ENCODE measurements around the gene APCDD1. TPM values are rescaled to one million over a fixed set of nuclear protein-coding genes. Genes with fewer than 3 reads are reported as not detected.

APCDD1 gene
- total and polyA plus RNA-seq, 2 of the 13 experiments (the other 11 are each of a cell fraction or from before 2014, with no cell fraction given), result 2.1 to 8.6 TPM

DNA sequence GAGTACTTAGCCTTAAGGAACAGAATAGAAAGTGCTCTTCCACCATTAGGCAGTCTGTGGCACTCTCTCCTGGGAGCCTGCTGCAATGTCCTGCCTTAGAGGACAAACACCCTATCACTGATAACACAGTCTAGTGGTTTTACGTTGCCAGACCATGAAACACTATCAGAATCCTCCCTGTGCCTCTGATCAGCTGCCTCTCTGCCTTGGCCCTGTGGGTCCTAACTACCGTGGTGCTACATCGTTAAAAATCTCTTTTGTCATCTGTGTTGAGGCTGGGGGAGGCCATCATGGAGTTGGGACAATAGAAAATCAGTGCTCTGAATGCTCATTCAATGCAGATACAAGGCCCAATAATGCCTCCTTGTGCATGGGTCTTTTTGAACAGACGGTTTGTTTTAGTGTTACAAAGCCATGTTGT lies 11.9 kb upstream of the APCDD1 start:
- ChIA-PET POLR2A (no interaction called here), CTCF (ENCODE audit: low intra/inter-chr PET ratio, low total read pairs) (no interaction called here)
- no peaks in the 10 kb centered on the region; the same call in 1 of the 2 replicates for H3K4me1 ChIP-seq (ENCODE audit: insufficient read depth, low read length)
- H3K27me3 ChIP-seq (ENCODE audit: control insufficient read depth in 1 of 2, insufficient read depth in 2 of 2, low read length in 2 of 2), result peaks cover 1 to 16% of the 10 kb centered on the region in 2 experiments; a peak in 3 of 5 replicates
- no peaks in the 10 kb centered on the region for H3K36me3 ChIP-seq (replicated peaks in 1 of 2; ENCODE audit: control insufficient read depth in 1 of 2, insufficient read depth in 2 of 2, low read length in 2 of 2)
- no peak overlapping the region for H3K4me2 ChIP-seq (ENCODE audit: low read depth, low read length)
- intact Hi-C loops (cut with micrococcal nuclease; ENCODE audit: unreplicated experiment), result no loop called here
- in situ Hi-C loops (cut with HindIII; ENCODE audit: extremely low pct_ligation_motif_present, low pct_unique_long_range_greater_than_20kb), result no loop called here
- no peak for DNase-seq (ENCODE audit: low spot score)
- BruUV-seq (replicated peaks), result no TSS peak
- H2AFZ ChIP-seq (ENCODE audit: low read length), result no peak overlapping the region
- H3K9ac ChIP-seq (ENCODE audit: insufficient read depth, low read depth, low read length), result no peak overlapping the region
- no peak overlapping the region for H3K4me3 ChIP-seq (replicated peaks in 1 of 3; ENCODE audit: insufficient read depth in 1 of 3, low read depth in 2 of 3, low read length in 3 of 3)
- no peak for FAIRE-seq
- ATAC-seq, result no peak
- WGBS (ENCODE audit: low lambda C conversion rate), result 25% methylated on average over 3 of the region's 4 CpGs
- H4K20me1 ChIP-seq (ENCODE audit: insufficient read depth, low read length), result no peaks in the 10 kb centered on the region
- no peaks in the 10 kb centered on the region for H3K9me3 ChIP-seq (ENCODE audit: low read length)
- no peak overlapping the region for H3K27ac ChIP-seq (ENCODE audit: extremely low read length, insufficient read depth, low read length)
- no peaks in the 10 kb centered on the region for H3K79me2 ChIP-seq (ENCODE audit: insufficient read depth, low read length)
- no peak for TF ChIP-seq ZNF883 (CRISPR knock-in tag; IDR thresholded peaks at IDR 0.05; ENCODE audit: not compliant biosample characterization)
- TF ChIP-seq, protein P1, sequence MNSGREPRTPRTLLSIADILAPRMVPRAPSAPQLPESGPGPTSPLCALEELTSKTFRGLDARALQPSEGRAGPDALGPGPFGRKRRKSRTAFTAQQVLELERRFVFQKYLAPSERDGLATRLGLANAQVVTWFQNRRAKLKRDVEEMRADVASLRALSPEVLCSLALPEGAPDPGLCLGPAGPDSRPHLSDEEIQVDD (CRISPR knock-in tag; IDR thresholded peaks at IDR 0.05; ENCODE audit: borderline replicate concordance), result no peak
- TF ChIP-seq, protein P2, sequence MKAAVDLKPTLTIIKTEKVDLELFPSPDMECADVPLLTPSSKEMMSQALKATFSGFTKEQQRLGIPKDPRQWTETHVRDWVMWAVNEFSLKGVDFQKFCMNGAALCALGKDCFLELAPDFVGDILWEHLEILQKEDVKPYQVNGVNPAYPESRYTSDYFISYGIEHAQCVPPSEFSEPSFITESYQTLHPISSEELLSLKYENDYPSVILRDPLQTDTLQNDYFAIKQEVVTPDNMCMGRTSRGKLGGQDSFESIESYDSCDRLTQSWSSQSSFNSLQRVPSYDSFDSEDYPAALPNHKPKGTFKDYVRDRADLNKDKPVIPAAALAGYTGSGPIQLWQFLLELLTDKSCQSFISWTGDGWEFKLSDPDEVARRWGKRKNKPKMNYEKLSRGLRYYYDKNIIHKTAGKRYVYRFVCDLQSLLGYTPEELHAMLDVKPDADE (CRISPR knock-in tag; IDR thresholded peaks at IDR 0.05), result no peak
- TF ChIP-seq, protein P3, sequence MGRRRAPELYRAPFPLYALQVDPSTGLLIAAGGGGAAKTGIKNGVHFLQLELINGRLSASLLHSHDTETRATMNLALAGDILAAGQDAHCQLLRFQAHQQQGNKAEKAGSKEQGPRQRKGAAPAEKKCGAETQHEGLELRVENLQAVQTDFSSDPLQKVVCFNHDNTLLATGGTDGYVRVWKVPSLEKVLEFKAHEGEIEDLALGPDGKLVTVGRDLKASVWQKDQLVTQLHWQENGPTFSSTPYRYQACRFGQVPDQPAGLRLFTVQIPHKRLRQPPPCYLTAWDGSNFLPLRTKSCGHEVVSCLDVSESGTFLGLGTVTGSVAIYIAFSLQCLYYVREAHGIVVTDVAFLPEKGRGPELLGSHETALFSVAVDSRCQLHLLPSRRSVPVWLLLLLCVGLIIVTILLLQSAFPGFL (CRISPR knock-in tag; IDR thresholded peaks at IDR 0.05), result no peak
- no peak for TF ChIP-seq ZNF562 (CRISPR knock-in tag; IDR thresholded peaks at IDR 0.05; ENCODE audit: borderline replicate concordance)
- TF ChIP-seq ZNF282 (IDR thresholded peaks at IDR 0.05; ENCODE audit: partially characterized antibody), result no peak
- TF ChIP-seq, protein P4, sequence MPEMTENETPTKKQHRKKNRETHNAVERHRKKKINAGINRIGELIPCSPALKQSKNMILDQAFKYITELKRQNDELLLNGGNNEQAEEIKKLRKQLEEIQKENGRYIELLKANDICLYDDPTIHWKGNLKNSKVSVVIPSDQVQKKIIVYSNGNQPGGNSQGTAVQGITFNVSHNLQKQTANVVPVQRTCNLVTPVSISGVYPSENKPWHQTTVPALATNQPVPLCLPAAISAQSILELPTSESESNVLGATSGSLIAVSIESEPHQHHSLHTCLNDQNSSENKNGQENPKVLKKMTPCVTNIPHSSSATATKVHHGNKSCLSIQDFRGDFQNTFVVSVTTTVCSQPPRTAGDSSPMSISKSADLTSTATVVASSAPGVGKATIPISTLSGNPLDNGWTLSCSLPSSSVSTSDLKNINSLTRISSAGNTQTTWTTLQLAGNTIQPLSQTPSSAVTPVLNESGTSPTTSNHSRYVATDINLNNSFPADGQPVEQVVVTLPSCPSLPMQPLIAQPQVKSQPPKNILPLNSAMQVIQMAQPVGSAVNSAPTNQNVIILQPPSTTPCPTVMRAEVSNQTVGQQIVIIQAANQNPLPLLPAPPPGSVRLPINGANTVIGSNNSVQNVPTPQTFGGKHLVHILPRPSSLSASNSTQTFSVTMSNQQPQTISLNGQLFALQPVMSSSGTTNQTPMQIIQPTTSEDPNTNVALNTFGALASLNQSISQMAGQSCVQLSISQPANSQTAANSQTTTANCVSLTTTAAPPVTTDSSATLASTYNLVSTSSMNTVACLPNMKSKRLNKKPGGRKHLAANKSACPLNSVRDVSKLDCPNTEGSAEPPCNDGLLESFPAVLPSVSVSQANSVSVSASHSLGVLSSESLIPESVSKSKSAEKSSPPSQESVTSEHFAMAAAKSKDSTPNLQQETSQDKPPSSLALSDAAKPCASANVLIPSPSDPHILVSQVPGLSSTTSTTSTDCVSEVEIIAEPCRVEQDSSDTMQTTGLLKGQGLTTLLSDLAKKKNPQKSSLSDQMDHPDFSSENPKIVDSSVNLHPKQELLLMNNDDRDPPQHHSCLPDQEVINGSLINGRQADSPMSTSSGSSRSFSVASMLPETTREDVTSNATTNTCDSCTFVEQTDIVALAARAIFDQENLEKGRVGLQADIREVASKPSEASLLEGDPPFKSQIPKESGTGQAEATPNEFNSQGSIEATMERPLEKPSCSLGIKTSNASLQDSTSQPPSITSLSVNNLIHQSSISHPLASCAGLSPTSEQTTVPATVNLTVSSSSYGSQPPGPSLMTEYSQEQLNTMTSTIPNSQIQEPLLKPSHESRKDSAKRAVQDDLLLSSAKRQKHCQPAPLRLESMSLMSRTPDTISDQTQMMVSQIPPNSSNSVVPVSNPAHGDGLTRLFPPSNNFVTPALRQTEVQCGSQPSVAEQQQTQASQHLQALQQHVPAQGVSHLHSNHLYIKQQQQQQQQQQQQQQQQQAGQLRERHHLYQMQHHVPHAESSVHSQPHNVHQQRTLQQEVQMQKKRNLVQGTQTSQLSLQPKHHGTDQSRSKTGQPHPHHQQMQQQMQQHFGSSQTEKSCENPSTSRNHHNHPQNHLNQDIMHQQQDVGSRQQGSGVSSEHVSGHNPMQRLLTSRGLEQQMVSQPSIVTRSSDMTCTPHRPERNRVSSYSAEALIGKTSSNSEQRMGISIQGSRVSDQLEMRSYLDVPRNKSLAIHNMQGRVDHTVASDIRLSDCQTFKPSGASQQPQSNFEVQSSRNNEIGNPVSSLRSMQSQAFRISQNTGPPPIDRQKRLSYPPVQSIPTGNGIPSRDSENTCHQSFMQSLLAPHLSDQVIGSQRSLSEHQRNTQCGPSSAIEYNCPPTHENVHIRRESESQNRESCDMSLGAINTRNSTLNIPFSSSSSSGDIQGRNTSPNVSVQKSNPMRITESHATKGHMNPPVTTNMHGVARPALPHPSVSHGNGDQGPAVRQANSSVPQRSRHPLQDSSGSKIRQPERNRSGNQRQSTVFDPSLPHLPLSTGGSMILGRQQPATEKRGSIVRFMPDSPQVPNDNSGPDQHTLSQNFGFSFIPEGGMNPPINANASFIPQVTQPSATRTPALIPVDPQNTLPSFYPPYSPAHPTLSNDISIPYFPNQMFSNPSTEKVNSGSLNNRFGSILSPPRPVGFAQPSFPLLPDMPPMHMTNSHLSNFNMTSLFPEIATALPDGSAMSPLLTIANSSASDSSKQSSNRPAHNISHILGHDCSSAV (CRISPR knock-in tag; IDR thresholded peaks at IDR 0.05; ENCODE audit: borderline replicate concordance), result no peak
- TF ChIP-seq, protein P5, sequence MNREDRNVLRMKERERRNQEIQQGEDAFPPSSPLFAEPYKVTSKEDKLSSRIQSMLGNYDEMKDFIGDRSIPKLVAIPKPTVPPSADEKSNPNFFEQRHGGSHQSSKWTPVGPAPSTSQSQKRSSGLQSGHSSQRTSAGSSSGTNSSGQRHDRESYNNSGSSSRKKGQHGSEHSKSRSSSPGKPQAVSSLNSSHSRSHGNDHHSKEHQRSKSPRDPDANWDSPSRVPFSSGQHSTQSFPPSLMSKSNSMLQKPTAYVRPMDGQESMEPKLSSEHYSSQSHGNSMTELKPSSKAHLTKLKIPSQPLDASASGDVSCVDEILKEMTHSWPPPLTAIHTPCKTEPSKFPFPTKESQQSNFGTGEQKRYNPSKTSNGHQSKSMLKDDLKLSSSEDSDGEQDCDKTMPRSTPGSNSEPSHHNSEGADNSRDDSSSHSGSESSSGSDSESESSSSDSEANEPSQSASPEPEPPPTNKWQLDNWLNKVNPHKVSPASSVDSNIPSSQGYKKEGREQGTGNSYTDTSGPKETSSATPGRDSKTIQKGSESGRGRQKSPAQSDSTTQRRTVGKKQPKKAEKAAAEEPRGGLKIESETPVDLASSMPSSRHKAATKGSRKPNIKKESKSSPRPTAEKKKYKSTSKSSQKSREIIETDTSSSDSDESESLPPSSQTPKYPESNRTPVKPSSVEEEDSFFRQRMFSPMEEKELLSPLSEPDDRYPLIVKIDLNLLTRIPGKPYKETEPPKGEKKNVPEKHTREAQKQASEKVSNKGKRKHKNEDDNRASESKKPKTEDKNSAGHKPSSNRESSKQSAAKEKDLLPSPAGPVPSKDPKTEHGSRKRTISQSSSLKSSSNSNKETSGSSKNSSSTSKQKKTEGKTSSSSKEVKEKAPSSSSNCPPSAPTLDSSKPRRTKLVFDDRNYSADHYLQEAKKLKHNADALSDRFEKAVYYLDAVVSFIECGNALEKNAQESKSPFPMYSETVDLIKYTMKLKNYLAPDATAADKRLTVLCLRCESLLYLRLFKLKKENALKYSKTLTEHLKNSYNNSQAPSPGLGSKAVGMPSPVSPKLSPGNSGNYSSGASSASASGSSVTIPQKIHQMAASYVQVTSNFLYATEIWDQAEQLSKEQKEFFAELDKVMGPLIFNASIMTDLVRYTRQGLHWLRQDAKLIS (CRISPR knock-in tag; IDR thresholded peaks at IDR 0.05), result no peak
- TF ChIP-seq ZNF205 (CRISPR knock-in tag; IDR thresholded peaks at IDR 0.05), result no peak

Data from HepG2 (cell line).